Adipocyte (in vitro differentiated cells): ENCODE measurements around the gene ATXN8OS.
"Not testable (repeated sequence)": the region's sequence is repeated elsewhere in the genome, so short reads cannot be mapped to it uniquely, and the experiment has no call there.

Source experiments
- DNase-seq: peaks from one replicate; pipeline ENCODE4 v3.0.0-alpha.2; 2015; ENCODE audit warnings: low read depth
- H3K27me3 ChIP-seq: replicated peaks from 2 replicates; pipeline ENCODE4 v1.7.0; 2013; ENCODE audit warnings: mild to moderate bottlenecking, low read length, moderate library complexity; ENCODE audit not compliant: control insufficient read depth, insufficient read depth
- H3K36me3 ChIP-seq: 2 replicates; pipeline ENCODE4 v1.7.0; 2013; ENCODE audit warnings: low read length, mild to moderate bottlenecking, moderate library complexity; ENCODE audit not compliant: control insufficient read depth, insufficient read depth, severe bottlenecking
- H3K4me1 ChIP-seq: 2 replicates; pipeline ENCODE4 v1.7.0; 2013; ENCODE audit warnings: mild to moderate bottlenecking, low read length, moderate library complexity; ENCODE audit not compliant: control insufficient read depth, insufficient read depth
- H3K4me3 ChIP-seq: 2 replicates; pipeline ENCODE4 v1.7.0; 2013; ENCODE audit warnings: mild to moderate bottlenecking, low read length, moderate library complexity
- H3K9ac ChIP-seq: 2 replicates; pipeline ENCODE4 v1.7.0; 2013; ENCODE audit warnings: mild to moderate bottlenecking, low read length, moderate library complexity
- H3K9me3 ChIP-seq: 2 replicates; pipeline ENCODE4 v1.7.0; 2013; ENCODE audit warnings: mild to moderate bottlenecking, low read length, moderate library complexity; ENCODE audit not compliant: control insufficient read depth

Gene ATXN8OS

GRCh38 chr13:70128098-70128497 is 20.5 kb downstream of the ATXN8OS start:
- Histone ChIP-seq H3K9ac (no peak overlapping the region), H3K4me1 (no peaks in the 10 kb centered on the region), H3K36me3 (no peaks in the 10 kb centered on the region), H3K9me3 (no peaks in the 10 kb centered on the region), H3K27me3 (no peaks in the 10 kb centered on the region), H3K4me3 (no peak overlapping the region)
- no peak for DNase-seq

GRCh38 chr13:70142658-70143057 is 35.0 kb downstream of the ATXN8OS start:
- DNase-seq, H3K27me3 ChIP-seq: not testable (repeated sequence)

GRCh38 chr13:70162141-70162540 is 54.5 kb downstream of the ATXN8OS start:
- peaks cover 3% of the 10 kb centered on the region for H3K9me3 ChIP-seq
- H3K4me1 ChIP-seq: no peaks in the 10 kb centered on the region
- no peaks in the 10 kb centered on the region for H3K36me3 ChIP-seq
- no peak overlapping the region for H3K9ac ChIP-seq
- DNase-seq: no peak
- no peak overlapping the region for H3K4me3 ChIP-seq
- H3K27me3 ChIP-seq: no peaks in the 10 kb centered on the region

More at GRCh38 chr13:70142658-70143057, 35.0 kb downstream of the ATXN8OS start:
- not testable (repeated sequence) for H3K9me3 ChIP-seq, H3K36me3 ChIP-seq, H3K4me3 ChIP-seq, H3K9ac ChIP-seq, H3K4me1 ChIP-seq

GRCh38 chr13:70170689-70171088 is 63.1 kb downstream of the ATXN8OS start:
- Histone ChIP-seq H3K36me3 (no peaks in the 10 kb centered on the region), H3K9me3 (peaks cover 2% of the 10 kb centered on the region), H3K9ac (no peak overlapping the region), H3K4me1 (no peaks in the 10 kb centered on the region), H3K27me3 (no peaks in the 10 kb centered on the region), H3K4me3 (no peak overlapping the region)
- no peak for DNase-seq

GRCh38 chr13:70171151-70171550 is 63.5 kb downstream of the ATXN8OS start:
- no peaks in the 10 kb centered on the region for H3K36me3 ChIP-seq

GRCh38 chr13:70172946-70173597 is 65.4 kb downstream of the ATXN8OS start:
- Histone ChIP-seq H3K9me3 (no peaks in the 10 kb centered on the region), H3K4me3 (no peak overlapping the region), H3K27me3 (no peaks in the 10 kb centered on the region), H3K36me3 (no peaks in the 10 kb centered on the region), H3K9ac (no peak overlapping the region), H3K4me1 (no peaks in the 10 kb centered on the region)
- DNase-seq: no peak

More at GRCh38 chr13:70171151-70171550, 63.5 kb downstream of the ATXN8OS start:
- Histone ChIP-seq H3K4me1 (no peaks in the 10 kb centered on the region), H3K9ac (no peak overlapping the region), H3K27me3 (no peaks in the 10 kb centered on the region), H3K9me3 (no peaks in the 10 kb centered on the region), H3K4me3 (no peak overlapping the region)
- DNase-seq: no peak

GRCh38 chr13:70173598-70173959 is 66.0 kb downstream of the ATXN8OS start:
- Histone ChIP-seq H3K4me1 (no peaks in the 10 kb centered on the region), H3K4me3 (no peak overlapping the region), H3K9ac (no peak overlapping the region), H3K9me3 (no peaks in the 10 kb centered on the region), H3K36me3 (no peaks in the 10 kb centered on the region), H3K27me3 (no peaks in the 10 kb centered on the region)
- DNase-seq: no peak

- H3K9ac ChIP-seq: no peak overlapping the region
- no peaks in the 10 kb centered on the region for H3K9me3 ChIP-seq
- no peaks in the 10 kb centered on the region for H3K4me1 ChIP-seq
- H3K27me3 ChIP-seq: no peaks in the 10 kb centered on the region
- H3K36me3 ChIP-seq: no peaks in the 10 kb centered on the region
- no peak overlapping the region for H3K4me3 ChIP-seq
- no peak for DNase-seq
Observed at GRCh38 chr13:70178346-70178745, 70.7 kb downstream of the ATXN8OS start.
